HuH-7 (cell line): ENCODE data around the gene IDS.
"Not testable (repeated sequence)": the region's sequence is repeated elsewhere in the genome, so short reads cannot be mapped to it uniquely, and the experiment has no call there.

Experiments
- DNase-seq: peaks from one replicate; pipeline ENCODE4 v3.0.0; 2011; ENCODE audit warnings: low spot score

Gene IDS

DNA sequence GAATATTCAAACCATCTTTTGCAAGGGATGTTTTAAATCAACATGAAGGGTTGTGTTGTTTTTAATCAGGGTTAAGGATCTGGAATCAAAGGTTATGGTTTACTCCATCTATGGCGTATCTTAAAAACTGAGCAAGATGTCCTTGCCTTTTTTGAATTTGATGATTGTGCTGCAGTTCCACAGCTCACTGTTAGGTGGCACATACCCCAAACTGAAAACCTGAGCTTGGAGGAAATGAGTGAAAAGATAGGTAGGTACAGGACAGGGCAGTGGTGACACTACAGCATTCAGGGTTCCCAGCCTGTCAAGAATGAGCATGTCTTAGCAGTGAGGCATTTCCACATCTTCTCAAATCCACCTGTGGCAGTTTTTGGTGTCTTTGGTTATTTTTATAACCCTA, 22.6 kb upstream of the IDS start:
- DNase-seq = no peak

DNA sequence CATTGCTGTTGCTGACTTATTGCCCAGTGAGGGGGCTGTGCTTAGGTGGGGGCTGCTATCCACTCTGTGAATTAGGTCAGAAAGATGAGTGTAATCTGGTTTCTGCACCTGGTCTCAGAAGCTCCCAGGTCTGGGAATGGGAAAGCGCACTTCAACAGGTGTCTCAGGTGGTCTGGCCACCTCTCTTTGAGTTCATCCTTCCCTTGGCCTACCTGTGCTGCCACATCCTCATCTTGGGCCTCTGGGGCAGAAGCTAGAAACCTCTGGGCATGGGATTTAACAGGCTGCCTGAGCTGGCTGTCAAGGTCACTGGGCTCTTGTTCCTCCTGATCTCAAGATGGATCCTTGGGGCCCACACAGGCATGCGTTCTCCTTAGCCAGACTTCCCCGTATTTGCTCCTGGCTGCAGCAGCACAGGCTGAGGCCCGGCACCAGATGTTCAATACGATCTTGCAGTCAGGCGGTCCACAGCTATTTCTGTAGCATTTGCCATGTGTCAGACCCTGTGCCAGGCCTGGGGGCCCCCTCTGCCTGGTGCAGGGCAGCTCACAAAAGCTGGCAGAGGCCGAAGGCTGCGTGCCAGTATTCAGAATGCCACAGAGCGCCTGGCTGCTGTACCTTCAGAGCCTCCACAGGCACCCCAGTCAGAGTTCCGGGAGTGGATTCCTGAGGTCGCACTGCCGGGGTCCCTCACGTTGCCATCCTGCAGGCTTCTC, 21.4 kb upstream of the IDS start:
- not testable (repeated sequence) for DNase-seq

DNA sequence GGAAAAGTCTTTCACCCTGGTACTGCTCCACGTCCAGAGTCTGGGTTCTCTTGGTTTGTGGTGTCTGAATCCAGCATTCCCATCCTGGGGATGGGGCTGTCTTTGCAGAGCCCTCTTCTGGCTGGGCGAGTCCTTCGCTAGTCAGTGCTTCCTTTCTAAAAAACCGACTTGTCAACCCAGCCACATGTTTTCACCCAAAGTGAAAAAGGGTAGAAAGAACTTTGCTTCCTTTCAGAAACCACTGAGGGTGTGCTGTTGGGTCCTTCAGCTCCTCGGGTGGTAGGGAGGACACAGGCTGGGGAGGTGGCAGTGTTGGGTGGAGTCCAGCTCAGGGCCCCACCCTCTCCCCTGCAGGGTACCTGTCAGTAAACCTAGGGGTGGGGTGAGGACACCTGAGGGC, 20.8 kb upstream of the IDS start:
- not testable (repeated sequence) for DNase-seq

DNA sequence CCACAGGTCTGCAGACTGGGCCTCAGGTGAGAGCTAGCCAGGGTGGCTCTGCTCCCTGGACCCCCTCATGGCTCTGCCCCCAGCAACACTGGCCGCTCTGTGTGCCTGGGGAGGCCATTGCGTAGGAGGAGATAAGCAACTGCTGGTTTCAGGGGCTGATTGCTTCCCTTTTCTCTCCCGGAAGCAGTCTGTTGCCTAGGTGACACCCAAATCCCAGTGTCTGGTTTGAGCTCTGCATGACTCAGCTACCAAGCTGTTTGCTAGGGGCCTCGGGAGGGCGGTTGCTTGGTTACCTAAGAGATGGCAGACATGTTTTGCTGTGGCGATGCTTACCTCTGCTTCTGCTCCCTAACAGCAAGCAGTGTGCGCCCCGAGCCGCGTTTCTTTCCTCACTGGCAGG, 20.3 kb upstream of the IDS start:
- DNase-seq = not testable (repeated sequence)

DNA sequence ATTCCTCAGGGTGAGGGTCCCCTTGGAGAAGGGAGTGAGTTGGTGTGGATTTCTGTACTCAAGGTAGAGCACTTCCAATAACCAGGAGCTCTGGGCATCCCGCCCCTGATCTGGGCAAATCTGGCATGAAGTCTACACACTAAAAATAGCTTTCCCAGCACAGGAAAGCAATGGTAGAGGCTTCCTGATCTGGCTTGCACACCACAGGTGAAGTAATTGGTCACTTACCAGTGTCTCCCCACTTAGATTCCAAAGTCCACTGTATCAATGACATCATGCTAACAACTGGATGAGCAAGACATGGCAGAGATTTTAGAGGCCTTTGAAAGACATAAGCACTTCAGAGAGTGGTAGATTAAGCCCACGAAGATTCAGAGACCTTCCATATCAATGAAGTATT, 17.8 kb upstream of the IDS start:
- no peak for DNase-seq

DNA sequence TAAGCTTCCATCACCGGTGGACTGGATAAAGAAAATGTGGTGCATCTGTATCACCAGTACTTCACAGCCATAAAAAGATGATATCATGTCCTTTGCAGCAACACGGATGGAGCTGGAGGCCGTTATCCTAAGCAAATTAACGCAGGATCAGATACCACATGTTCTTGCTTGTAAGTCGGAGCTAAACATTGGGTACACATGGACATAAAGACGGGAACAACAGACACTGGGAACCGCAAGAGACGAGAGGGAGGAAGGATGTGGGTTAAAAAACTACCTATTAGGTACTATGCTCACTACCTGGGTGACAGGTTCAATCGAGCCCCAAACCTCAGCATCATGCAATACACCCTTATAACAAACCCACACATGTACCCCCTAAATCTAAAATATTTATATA, 16.3 kb upstream of the IDS start:
- DNase-seq = no peak

DNA sequence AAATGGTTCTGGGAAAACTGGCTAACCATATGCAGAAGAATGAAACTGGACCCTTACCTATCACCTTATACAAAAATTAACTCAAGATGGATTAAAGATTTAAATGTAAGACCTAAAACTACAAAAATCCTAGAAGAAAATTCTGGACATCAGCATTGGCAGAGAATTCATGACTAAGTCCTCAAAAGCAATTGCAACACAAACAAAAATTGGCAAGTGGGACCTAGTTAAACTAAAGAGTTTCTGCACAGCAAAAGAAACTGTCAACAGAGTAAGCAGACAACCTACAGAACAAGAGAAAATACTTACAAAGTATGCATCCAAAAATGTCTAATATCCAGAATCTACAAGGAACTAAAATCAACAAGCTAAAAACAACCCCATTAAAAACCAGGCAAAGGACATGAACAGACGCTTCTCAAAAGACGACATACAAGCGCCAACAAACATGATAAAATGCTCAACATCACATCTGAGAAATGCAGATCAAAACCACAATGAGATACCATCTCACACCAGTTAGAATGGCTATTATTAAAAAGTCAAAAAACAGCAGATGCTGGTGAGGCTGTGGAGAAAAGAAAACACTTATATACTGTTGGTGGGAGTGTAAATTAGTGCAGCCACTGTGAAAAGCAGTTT, 15.7 kb upstream of the IDS start:
- not testable (repeated sequence) for DNase-seq

DNA sequence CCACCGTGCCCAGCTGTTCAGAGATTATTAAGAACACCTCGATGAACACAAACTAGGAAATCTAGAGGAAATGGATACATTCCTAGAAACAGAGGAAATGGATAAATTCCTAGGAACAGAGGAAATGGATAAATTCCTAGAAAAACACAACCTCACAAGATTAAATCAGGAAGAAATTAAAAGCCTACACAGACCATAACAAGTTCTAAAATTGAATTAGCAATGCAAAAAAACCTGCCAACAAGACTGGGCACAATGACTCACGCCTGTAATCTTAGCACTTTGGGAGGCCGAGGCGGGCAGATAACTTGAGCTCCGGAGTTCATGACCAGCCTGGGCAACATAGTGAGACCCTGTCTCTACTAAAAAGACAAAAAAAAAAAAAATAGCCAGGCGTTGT, 13.1 kb upstream of the IDS start:
- DNase-seq = no peak

DNA sequence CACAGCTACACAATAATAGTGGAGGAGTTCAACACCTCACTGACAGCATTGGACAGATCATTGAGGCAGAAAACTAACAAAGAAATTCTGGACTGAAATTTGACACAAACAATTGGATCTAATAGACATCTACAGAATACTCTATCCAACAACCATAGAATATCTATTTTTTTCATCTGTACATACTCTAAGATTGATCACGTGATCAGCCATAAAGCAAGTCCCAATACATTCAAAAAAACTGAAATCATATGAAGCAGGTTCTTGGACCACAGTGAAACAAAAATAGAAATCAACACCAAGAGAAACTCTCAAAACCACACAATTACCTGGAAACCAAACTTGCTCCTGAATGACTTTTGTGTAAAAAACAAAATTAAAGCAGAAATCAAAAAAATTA, 12.2 kb upstream of the IDS start:
- DNase-seq = no peak

DNA sequence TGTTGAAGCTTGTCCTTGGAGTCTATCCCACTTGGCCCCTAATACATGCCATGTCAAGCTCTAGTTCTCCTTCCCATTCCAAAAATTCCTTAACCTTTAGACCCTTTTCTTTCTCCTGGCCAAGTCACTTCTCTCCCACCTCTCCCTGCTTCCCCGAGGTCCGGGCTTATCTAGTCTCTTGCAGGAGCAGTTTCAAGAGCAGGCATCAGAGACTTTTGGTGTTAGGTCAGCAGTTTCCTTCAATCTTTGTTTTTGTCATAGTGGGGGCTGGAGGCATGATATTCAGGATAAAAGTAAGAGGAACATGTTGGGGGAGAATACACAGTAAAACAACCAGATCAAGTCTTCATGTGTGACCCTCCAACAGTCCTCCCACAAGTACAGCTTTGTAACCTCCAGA, 11.5 kb upstream of the IDS start:
- DNase-seq = no peak

DNA sequence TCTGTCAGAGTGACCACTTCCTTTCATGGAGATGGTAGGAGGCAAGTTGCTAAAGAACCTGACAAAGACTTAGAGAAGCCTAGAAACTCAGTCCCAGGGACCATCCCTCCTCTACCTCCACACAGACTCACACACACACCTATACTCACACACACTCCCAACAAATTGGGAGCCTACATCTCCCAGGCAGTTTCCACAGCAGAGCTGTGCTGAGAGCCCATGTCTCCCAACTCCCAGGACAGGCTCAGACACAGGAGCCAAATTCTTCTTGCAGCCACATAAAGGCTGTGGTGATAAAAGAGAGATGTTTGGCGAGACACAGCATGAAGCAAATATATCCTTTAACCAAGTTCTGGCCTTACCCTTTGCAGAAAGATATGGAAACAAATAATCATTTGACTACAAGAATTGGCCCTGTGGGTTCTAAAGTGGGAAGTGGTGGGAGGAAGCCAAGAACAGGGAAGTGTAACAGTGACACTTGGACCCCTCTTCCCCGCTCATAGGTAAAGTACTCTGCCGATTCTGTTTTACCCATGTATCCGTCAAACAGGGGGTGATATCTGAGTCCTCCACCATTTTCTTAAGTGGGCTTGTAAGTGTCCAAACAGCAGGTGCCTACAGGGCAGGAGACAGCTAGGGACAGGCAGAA, 11.0 kb upstream of the IDS start:
- no peak for DNase-seq

DNA sequence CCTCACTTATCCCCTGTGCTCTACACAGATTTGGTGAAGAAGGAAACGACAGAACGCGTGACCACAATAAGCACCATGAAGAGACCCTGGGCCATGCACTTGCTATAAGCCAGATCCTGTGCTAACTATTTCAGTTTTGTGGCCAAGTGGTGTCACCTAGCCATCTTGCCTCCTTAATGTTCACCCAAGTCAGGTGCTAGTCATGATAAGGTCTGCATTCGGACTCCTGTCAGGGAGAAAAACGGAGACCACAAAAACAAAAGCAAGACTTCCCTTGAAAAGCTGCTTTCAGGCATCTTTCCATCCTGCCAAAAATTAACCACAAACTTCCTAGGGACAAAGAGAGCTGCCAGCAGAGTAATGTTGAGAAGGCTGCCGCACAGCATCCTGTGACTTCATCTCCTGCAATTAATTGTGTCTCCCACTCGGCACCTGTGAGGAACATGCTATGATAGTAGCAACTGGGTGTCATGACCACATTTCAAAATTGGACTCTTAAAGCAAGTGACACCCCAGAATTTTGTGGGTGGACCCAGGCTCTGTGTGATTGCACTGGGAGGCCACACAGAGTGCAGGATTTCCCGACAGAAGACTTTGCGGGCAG, 8.8 kb upstream of the IDS start:
- no peak for DNase-seq

DNA sequence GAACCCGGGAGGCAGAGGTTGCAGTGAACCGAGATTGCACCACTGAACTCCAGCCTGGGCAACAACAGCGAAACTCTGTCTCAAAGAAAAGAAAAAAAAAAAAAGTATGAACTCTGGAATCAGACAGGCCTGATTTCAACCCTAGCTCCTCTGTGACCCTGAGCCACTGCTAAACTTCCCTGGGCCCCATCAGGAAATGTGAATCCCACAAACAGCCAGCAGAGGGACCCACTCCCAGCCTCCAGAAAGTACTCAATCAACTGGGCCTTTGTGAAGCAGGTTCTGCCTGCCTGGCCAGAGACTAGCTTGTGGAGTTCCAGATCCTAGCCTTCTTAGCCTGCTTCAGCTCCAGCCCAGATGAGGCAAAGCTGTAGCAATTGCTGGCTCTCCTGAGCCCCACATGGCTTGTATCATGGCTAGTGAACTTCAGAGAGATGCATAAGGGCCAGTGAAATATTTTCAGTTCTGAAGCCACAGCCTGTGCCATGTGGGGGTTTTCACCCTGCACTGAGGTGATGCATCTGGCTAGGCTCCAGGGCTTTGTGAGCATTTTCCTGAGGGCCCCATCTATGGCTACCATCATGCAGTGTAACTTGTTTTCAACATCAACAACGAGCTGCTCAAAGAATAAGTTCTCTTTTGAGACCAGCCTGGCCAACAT, 7.2 kb upstream of the IDS start:
- DNase-seq = peak; percentile 61

DNA sequence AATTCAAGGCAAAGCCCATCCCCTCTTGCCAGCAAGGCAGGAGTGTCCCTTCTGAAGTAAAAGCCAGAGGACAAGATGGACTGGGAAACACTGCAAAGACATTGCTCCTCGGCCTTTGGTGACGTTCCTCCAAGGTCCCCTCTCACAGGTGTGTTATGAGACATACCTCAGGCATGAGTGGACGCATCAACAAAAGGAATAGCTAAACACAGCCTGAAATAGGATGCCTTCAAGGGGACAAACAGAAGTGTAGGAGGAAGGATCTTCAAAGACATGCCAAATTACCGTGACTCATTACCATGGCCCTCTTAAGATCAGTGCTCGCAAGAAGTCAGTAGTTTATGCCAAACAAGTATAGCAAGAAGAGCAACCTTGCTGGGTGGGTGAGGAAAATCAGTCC, 6.0 kb upstream of the IDS start:
- DNase-seq = no peak

DNA sequence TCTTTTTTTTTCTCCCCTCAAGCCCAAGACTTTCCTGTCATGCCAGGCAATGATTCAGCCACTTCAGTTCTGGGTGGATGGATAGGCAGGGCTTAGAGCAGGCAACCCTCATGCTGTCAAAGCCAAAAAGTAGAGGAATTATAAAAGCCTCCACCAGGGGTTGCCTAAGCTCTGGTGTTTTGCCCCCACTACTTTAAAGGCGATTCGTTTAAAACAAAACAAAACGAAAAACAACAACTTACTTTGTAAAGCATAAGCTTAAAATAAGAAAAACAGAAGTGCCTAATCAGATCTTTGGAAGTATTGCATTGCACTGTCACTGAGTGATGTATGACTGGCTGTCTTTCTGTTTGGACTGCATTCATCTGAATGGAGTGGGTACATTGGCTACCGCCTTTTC, 5.3 kb upstream of the IDS start:
- no peak for DNase-seq

DNA sequence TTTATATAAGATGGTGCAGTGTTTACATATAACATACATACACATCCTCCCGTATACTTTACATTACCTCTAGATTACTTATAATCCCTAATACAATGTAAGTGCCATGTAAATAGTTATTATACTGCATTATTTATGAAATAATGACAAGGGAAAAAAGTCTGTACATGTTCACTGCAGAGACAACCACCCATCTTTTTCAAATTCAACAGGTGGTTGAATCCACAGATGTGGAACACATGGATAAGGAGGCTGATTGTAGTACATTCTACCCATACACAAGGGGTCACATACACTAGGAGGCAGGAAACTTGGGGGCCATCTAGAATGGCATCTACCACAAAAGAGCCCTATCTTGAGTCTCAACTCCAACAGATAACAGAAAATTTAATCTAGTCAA, 3.4 kb upstream of the IDS start:
- no peak for DNase-seq

DNA sequence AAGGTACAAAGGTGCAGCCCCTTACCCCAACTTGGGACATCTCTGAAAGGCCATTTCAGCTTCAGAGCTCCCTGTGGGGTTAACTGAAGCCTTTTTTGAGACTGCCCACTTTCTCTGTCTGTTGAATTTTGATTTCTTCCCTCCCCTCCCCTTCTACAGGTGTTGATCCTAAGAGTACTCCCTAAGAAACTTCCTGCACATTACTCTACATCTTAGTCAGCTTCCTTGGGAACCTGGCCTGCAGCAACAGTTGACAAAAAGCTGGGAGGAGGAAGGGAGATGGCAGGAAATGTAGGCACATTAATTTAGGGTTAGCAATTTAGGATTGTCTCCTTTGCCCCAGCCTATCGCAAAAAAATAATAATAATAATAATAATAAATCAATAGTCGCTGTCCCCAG, 1.2 kb upstream of the IDS start:
- no peak for DNase-seq

DNA sequence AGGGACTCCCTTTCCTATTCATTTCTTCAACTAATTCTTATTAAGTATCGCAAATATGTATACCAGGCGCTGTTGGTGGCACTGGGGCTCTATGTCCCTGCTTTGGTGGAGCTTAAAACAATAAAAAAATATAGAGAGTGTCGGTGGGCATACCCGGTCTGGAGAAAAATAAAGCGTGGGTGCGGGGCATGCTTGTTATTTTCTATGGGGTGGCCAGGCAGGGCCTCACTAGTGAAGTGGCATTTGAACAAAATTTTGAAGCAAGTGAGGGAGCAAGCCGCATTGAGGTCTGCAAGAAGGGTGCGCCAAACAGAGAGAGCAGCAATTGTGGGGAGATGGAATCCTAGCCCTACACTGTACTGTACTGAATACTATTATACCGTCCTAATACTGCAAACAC, 565 bp upstream of the IDS start:
- DNase-seq = no peak

DNA sequence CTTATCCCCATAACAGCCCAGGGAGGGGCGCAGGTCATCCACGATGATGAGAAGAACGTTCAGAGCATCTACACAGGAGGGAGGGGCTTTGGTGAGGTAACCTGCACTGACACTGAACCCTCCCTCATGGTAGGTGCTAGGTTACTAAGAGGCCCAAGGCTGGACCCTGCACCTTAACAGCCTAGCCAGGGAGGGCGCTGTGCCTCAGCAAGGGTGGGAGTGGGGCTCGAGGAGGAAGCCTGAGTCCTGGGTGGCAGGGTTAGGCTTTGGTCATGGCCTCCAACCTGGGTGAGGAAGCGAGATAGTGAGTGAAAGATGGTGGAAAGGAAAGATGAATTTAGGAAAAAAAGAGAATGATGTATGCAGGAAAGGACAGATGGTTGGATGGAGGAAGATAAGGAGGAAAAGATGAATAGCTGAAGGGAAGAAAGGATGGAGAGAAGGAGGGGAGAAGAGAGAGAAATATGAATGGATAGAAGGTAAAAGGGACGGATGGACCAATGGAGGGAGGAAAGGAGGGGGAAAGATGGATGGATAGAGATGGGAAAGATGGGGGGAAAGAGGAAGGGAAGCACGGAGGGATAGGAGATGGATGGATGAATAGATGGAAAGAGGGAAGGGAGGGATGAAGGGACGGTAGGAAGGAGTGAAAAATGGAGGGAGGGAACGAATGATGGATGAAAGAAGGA, 736 bp downstream of the IDS start:
- DNase-seq = peak; percentile 42

DNA sequence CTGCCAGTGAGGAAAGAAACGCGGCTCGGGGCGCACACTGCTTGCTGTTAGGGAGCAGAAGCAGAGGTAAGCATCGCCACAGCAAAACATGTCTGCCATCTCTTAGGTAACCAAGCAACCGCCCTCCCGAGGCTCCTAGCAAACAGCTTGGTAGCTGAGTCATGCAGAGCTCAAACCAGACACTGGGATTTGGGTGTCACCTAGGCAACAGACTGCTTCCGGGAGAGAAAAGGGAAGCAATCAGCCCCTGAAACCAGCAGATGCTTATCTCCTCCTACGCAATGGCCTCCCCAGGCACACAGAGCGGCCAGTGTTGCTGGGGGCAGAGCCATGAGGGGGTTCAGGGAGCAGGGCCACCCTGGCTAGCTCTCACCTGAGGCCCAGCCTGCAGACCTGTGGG, 1.7 kb downstream of the IDS start:
- not testable (repeated sequence) for DNase-seq

DNA sequence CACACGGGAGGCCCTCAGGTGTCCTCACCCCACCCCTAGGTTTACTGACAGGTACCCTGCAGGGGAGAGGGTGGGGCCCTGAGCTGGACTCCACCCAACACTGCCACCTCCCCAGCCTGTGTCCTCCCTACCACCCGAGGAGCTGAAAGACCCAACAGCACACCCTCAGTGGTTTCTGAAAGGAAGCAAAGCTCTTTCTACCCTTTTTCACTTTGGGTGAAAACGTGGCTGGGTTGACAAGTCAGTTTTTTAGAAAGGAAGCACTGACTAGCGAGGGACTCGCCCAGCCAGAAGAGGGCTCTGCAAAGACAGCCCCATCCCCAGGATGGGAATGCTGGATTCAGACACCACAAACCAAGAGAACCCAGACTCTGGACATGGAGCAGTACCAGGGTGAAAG, 2.2 kb downstream of the IDS start:
- DNase-seq = not testable (repeated sequence)

DNA sequence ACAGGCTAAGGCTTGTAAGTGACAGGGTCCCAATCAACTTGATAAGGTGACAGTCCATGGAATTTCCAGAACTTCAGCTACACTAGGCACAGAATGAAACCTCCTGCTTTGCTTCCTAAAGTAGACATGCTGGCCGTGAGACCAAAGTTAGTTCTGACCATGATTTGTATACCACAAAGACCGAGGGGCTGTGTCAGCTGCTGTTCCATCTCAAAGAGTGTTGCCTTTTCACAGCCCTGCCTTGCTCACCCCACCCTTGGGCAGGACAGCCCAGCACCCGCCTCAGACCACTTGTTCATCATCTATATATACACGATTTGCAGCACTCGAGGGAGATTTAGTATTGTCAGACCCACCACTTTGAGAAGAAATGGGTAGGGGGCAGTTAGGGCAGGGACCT, 5.3 kb downstream of the IDS start:
- DNase-seq = no peak
